ENCODE results near the gene OR4E2. TPM values are rescaled to one million over a fixed set of nuclear protein-coding genes. Genes with fewer than 3 reads are reported as not detected.
"Not testable (repeated sequence)": the region's sequence is repeated elsewhere in the genome, so short reads cannot be mapped to it uniquely, and the experiment has no call there.

OR4E2 gene
- total RNA-seq, 1 experiment from 2014 or later: not detected

DNA sequence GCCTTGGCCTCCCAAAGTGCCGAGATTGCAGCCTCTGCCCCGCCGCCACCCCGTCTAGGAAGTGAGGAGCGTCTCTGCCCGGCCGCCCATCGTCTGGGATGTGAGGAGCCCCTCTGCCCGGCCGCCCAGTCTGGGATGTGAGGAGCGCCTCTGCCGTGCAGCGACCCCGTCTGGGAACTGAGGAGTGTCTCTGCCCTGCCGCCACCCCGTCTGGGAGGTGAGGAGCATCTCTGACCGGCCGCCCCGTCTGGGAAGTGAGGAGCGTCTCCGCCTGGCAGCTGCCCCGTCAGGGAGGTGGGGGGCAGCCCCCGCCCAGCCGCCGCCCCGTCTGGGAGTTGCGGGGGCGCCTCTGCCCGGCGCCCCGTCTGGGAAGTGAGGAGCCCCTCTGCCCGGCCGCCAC lies 44.0 kb downstream of the OR4E2 start:
- DNase-seq (ENCODE audit: low read depth): not testable (repeated sequence)

GRCh38 chr14:21698538-21698937 lies 44.9 kb downstream of the OR4E2 start:
- not testable (repeated sequence) for DNase-seq (ENCODE audit: low read depth)

DNA sequence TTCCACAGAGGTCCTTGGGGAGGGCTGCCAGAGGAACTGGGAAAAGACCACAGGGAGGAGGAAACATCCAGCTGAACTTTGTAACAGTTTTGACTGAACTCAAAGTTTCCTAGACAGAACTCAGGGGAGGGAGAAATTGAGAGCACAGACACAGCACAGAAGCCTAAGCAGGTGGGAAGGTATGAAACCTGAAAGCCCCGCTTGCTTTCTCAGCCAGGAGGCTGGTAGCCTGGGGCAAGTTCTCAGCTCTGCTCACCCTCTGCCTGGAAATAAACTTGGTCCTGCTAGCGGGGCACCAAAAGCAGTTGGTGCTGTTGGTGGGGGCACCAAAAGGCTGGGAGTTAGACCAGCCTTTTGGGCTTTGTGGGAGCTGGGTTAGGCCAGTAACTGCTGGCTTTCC lies 45.9 kb downstream of the OR4E2 start:
- no peak for DNase-seq (ENCODE audit: low read depth)

DNA sequence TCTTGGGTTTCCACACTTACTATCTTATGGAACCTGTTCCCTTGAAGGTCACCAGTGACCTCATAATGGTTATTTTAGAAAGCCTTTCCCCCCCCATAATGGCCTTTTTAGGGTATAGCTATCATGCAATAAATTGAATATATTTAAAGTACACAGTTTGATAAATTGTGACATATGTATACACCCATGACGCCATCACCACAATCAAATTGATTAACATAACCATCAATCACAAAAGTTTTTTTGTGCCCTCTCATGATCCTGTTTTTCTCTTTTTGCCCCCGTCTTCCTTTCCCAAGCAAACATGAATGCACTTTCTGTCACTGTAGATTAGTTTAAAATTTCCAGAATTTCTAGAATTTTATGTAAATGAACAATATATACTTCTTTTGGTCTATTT lies 48.7 kb downstream of the OR4E2 start:
- no peak for DNase-seq (ENCODE audit: low read depth)

DNA sequence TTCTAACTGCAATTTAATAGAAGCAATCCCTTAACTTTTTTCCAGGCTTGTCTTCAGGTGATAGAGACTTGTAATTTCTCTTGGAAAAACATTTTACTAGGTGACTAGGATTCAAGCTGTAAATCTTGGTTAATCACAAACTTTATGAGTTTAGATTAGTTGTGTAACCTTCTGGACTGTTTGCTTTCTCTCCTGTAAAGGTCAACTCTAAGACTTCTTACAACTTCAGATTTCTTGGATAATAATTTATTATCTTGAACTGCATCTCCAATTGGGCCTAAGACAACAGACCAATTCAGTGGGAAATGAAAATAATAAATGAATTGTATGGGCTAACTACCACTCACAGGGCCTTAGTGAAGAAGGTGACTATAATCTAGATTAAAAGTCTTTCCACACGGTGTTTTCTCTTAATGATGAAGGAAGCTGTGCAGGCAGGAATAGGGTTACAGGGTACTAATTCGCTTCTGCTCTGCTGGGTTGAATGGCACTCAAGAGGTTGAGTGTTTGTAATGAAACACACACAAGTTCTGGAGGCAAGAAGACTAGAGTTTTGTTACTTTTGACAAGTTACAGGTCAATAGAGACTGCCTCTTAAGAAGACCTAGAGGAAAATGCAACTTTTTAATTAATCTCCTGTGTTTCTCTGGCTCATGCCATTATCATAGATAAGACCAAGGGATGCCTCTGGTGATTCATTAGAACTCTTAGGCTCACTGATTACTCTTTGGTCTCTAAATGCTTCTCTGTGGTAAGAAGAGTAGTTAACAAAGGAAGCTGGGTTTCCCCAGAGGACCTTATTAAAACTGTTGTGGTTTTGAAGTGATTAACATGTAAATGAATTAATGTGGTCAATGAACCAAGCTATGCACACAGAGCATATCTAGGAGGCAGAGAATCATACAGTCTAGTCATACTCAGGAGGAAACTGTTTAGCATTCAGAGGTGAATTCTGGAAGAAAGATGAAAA lies 50.0 kb downstream of the OR4E2 start:
- DNase-seq (ENCODE audit: low read depth): peak; percentile 4

GRCh38 chr14:21704338-21704737 lies 50.7 kb downstream of the OR4E2 start:
- no peak for DNase-seq (ENCODE audit: low read depth)

- DNase-seq (ENCODE audit: low read depth): peak; percentile 35
These were observed 57.8 kb downstream of the OR4E2 start for GRCh38 chr14:21711360-21711961.

DNA sequence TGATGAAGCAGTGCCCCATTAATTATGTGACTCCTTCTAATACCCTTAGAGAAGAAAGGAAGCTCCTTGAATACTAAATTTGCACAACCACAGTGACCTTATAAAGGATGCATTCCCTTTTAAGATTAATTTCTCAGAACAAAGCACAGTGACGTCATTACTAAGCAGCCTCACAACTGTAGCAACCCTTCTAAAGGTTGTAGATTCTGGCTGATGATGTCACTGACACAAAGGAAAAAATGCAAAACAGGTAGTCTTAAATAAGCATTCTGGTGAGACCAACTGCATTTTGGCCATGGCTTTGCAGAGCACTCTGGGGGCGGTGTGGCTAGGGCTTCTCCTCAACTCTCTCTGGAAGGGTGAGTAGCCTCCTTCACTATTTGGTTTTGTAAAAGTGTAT lies 58.4 kb downstream of the OR4E2 start:
- DNase-seq (ENCODE audit: low read depth): no peak

DNA sequence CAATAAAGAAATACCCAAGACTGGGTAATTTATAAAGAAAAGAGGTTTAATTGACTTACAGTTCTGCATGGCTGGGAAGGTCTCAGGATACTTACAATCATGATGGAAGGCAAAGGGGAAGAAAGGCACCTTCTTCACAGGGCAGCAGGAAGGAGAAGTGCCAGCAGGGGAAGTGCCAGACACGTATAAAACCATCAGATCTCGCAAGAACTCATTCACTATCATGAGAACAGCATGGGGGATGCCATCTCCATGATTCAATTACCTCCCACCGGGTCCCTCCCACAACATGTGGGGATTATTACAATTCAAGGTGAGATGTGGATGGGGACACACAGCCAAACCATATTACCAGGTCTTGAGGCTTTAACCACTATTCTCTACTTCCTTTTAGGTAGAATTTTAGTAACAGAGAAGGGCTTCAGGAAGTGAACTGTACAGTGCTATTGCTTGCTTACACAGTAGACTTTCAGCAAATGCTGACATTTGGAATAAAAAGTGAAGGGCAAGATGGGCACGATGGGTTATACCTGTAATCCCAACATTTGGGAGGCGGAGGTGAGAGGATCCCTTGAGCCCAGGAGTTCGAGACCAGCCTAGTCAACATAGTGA lies 60.8 kb downstream of the OR4E2 start:
- DNase-seq (ENCODE audit: low read depth): no peak

Other genes with a start within 250 kb of the OR4E2 start
- gene CHD8, start 197.7 kb upstream of the OR4E2 start, total RNA-seq (2014; rRNA removed): 49.1 and 50.1 TPM in 2 replicates
- gene RAB2B, start 176.9 kb upstream of the OR4E2 start, total RNA-seq (2014; rRNA removed): 36.5 and 39.9 TPM in 2 replicates
- gene TOX4, start 176.6 kb upstream of the OR4E2 start, total RNA-seq (2014; rRNA removed): 30.7 and 44.7 TPM in 2 replicates
- gene METTL3, start 142.5 kb upstream of the OR4E2 start, total RNA-seq (2014; rRNA removed): 74.3 and 85.0 TPM in 2 replicates
- 3.5 and 7.1 TPM in 2 replicates for gene SALL2, start 127.5 kb upstream of the OR4E2 start, total RNA-seq (2014; rRNA removed)
- not detected in 2 replicates for gene OR10G3, start 73.8 kb upstream of the OR4E2 start, total RNA-seq (2014; rRNA removed)
- not detected in 2 replicates for gene OR10G2, start 18.9 kb upstream of the OR4E2 start, total RNA-seq (2014; rRNA removed)
- gene OR4E1, start 20.0 kb downstream of the OR4E2 start, total RNA-seq (2014; rRNA removed): 0.06 TPM in 1 of 2 replicates, not detected in the other